HCT116 (cell line): ENCODE data around the gene PAQR7.

Source experiments
- CBX3 ChIP-seq: IDR thresholded peaks from 2 replicates; pipeline ENCODE4 v1.6.1; 2012; ENCODE audit warnings: low read depth
- CEBPB ChIP-seq: IDR thresholded peaks from 2 replicates; pipeline ENCODE4 v1.6.1; 2012; ENCODE audit warnings: low read depth
- CTCF ChIP-seq, 3 experiments: fragments of 200-600 bp in 1 of 3; sonication (generic) in 1 of 3; IDR thresholded peaks in 2 of 3; conservative IDR thresholded peaks in 1 of 3; 2 replicates each; pipeline ENCODE4 v1.5.1; 2012 to 2017; ENCODE audit warnings: low read depth in 2 of 3, low read length in 2 of 3, antibody characterized with exemption in 1 of 3, borderline replicate concordance in 1 of 3, control low read depth in 1 of 3, mild to moderate bottlenecking in 1 of 3, mixed read lengths in 1 of 3, mixed run types in 1 of 3, moderate library complexity in 1 of 3; ENCODE audit not compliant: insufficient read depth in 1 of 3
- EZH2 ChIP-seq: fragments of 200-600 bp; sonication (generic); IDR thresholded peaks from 2 replicates; pipeline ENCODE4 v1.6.1; 2017; ENCODE audit warnings: antibody characterized with exemption, mixed run types
- EZH2phosphoT487 ChIP-seq: fragments of 200-600 bp; IDR thresholded peaks from 2 replicates; pipeline ENCODE4 v1.6.1; 2018; ENCODE audit warnings: antibody characterized with exemption, borderline replicate concordance
- JUND ChIP-seq: IDR thresholded peaks from 2 replicates; pipeline ENCODE4 v1.6.1; 2012
- POLR2A ChIP-seq: IDR thresholded peaks from 2 replicates; pipeline ENCODE4 v1.7.0; 2011; ENCODE audit warnings: borderline replicate concordance; ENCODE audit not compliant: insufficient read depth, insufficient read length; ENCODE audit errors: extremely low read depth
- POLR2AphosphoS5 ChIP-seq: IDR thresholded peaks from 2 replicates; pipeline ENCODE4 v1.6.1; 2011; ENCODE audit warnings: mild to moderate bottlenecking, low read depth, low read length, moderate library complexity
- SIN3A ChIP-seq: IDR thresholded peaks from 2 replicates; pipeline ENCODE4 v1.6.1; 2012; ENCODE audit warnings: low read depth
- SP1 ChIP-seq: IDR thresholded peaks from 2 replicates; pipeline ENCODE4 v1.6.1; 2012; ENCODE audit warnings: low read depth
- SRF ChIP-seq: IDR thresholded peaks from 2 replicates; pipeline ENCODE4 v1.6.1; 2012; ENCODE audit warnings: low read depth
- ZFX ChIP-seq: fragments of 450-650 bp; IDR thresholded peaks from 2 replicates; pipeline ENCODE4 v1.6.1; 2017
- ZNF274 ChIP-seq: fragments of 200-500 bp; sonication (Bioruptor generic); IDR thresholded peaks from 2 replicates; pipeline ENCODE4 v1.6.1; 2014; ENCODE audit warnings: mild to moderate bottlenecking, low read depth, low read length, inconsistent platforms

DNA sequence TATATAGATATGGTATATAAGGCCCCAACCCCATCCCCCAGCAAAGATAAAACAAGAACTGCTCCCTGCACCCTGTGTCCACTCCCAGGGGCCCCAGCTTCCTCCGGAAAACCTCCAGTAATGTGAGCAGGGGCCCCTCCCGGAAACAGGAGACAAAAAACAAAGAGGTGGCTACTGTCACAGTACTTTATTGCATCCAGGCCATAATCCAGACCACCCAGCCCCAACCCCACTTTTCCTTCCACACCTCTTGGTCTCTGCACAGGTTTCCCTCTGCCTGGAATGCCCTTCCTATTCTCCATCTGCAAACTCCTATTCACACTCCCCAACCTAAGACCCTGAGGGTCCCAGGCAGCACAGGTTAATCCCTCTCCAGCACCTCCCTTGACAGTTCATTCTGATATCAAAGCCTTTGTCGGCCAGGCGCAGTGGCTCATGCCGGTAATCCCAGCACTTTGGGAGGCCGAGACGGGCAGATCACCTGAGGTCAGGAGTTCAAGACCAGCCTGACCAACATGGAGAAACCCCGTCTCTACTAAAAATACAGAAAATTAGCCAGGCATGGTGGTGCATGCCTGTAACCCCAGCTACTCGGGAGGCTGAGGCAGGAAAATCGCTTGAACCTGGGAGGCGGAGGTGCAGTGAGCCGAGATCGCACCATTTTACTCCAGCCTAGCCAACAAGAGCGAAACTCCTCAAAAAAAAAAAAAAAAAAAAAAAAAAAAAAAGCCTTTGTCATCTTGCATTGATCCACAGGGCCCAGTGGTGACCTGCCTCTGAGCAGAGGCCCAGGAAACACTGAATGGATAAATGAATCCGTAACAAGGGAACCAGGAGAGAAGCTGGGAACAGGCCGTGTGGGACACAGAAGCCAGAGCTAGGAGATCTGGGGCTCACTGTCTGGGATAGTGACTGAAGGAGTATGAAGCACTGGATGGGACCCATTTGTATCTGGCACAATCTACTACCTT, 13.9 kb downstream of the PAQR7 start:
- TF ChIP-seq POLR2A (no peak), CTCF (IDR thresholded peaks at IDR 0.05 in 2 of 3, conservative IDR thresholded peaks at IDR 0.05 in 1 of 3; ENCODE audit: borderline replicate concordance in 1 of 3, insufficient read depth in 1 of 3, low read depth in 2 of 3, low read length in 2 of 3) (no peak), CBX3 (no peak), SP1 (peak; percentile 47), SIN3A (0 out of 2 replicates have a peak, but pooled peaks have one; percentile 27), EZH2phosphoT487 (no peak), CEBPB (no peak), SRF (no peak), POLR2AphosphoS5 (no peak), JUND (peak; percentile 64), ZNF274 (no peak), ZFX (0 out of 2 replicates have a peak, but pooled peaks have one; percentile 8), EZH2 (no peak)
